HG02970 (cell line): Measurements from ENCODE around the gene GCKR.
"Not testable (repeated sequence)": the region's sequence is repeated elsewhere in the genome, so short reads cannot be mapped to it uniquely, and the experiment has no call there.

ENCODE experiments used
- ATAC-seq: cut with Tn5 transposase; IDR thresholded peaks from one replicate; pipeline ENCODE4 v1.9.1; 2021; ENCODE audit warnings: mild to moderate bottlenecking, moderate library complexity, moderate number of reproducible peaks; ENCODE audit not compliant: unreplicated experiment, low FRiP score

Gene GCKR

DNA sequence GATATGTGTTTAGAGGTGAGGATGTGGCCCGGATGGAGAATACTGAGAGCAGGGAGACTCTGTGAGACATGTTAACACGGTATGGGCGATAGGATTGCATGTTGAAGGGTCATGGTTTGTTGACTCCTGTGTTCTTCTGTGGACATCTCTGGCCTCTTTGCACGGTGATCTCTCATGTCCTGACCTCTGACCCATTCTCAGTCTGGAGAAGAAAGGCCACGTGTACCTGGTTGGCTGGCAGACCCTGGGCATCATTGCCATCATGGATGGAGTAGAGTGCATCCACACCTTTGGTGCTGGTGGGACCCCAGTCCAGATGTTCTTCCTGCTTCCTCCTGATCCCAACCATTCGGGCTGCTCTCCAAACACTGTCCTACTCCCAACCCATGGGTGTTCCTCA, 9.9 kb downstream of the GCKR start:
- no peak for ATAC-seq

DNA sequence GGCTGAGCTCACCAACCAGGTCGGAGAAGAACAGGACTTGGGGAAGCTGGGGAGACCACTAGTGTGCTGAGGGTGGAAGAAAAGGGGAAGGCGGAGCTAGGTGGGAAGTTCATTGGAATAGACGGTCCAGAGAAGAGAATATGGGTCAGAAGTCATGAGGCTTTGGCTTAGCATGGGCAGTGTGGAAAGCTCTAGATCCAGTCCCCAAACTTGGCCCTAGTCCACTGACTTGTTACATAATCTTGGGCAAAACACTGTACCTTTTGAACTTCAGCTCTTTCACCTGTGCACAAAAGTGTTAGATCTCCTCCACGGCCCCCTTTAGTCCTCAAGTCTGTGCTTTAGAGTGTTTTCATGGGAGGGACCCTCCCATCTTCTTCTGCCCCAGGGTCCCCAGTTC, 10.7 kb downstream of the GCKR start:
- no peak for ATAC-seq

DNA sequence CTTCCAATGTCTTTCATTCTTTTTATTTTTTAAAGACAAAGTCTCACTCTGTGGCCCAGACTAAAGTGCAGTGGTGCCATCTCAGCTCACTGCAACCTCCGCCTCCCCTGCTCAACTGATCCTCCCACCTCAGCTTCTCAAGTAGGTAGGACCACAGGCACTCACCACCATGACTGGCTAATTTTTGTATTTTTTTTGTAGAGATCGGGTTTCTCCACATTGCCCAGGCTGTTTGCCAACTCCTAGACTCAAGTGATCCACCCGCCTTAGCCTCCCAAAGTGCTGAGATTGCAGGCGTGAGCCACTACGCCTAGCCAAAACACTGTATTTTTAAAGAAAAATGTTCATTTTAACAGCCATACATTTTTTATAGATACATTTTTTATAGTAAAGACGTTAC, 12.7 kb downstream of the GCKR start:
- ATAC-seq = no peak

DNA sequence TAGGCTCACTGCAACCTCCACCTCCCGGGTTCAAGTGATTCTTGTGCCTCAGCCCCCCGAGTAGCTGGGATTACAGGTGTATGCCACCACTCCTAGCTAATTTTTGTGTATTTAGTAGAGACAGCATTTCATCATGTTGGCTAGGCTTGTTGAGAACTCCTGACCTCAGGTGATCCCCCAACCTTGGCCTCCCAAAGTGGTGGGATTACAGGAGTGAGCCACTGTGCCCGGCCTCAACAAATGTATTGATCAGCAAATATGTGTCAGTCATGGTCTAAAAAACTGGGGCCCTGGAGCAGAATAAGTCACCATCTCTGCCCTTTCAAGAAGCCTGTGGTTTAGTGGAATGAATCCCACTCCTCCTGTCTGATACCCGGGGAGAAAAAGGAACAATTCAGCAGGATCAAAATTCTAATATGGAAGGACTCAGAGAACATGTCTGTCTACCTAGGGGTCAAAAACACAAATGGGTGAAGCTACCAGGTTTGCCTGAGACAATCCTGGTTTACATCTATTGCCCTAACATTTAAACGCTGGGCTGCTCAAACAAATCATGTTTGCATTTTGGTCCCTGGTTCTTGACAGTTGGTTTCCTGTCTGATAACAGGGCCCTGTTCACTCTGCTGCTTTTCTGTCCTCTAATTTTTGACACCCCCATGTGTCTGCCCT, 21.6 kb downstream of the GCKR start:
- ATAC-seq = no peak

DNA sequence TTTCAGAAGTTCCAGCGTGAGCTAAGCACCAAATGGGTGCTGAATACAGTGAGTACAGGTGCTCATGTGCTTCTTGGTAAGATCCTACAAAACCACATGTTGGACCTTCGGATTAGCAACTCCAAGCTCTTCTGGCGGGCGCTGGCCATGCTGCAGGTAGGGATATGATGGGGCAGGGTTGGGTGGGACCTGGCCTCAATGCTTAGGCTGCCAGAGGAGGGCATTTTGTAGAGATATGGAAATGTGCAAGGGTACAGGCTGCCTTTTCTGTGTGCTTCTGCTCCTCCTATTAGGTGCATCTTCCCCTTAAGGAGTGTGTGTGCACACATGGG, 22.1 kb downstream of the GCKR start:
- ATAC-seq = no peak

DNA sequence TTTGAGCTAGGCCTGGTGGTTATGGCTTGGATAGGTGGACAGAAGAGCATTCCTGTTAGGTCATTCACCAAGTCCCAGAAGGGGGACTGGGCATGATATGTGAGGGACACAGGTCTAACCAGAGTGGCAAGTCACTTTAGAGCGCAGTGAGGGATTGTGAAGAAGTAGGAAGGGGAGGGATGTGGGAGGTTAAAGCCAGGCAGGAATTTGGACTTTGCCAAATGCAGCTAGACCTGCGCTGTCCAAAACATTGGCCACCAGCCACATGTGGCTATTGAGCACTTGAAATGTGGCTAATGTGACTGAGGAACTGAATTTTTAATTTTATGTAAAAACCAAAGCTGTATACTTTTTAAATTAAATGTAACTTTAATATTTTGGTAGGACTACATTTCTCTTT, 23.7 kb downstream of the GCKR start:
- ATAC-seq = no peak

DNA sequence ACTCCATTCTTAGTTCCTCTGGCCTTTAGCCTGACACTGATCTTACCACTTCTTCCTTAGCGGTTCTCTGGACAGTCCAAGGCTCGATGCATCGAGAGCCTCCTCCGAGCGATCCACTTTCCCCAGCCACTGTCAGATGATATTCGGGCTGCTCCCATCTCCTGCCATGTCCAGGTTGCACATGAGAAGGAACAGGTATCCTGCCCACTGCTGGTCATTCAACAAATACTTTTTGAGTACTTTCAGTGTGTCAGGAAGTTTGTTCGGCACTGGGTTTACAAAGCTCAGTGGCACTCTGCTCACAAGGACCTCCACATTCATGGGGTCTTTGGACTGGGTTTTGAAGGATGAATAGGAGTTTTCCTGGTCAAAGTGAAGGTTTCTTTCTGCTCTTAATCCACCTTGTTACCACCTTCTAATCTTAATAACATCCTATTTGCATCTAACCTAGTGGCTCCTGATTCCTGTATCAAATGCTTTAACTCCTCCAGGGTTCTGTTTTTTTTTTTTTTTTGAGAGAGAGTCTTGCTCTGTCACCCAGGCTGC, 25.8 kb downstream of the GCKR start:
- ATAC-seq = no peak

DNA sequence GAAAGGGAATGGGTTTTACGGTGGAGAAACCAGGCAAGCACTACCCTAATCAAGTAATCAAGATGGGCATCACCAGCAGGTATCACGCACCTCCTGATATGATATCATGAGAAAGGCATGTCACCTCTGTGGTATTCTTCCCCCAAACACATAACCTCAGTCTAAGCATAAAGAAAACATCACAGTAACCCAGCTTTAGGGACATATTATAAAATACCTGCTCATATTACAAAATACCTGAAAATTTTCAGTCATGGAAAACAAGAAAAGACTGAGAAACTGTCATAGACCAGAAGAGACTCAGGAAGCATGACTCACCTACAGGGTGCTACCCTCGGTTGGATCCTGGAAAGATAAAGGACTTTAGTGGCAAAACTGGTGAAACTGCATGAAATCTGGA, 30.5 kb downstream of the GCKR start:
- ATAC-seq = no peak

DNA sequence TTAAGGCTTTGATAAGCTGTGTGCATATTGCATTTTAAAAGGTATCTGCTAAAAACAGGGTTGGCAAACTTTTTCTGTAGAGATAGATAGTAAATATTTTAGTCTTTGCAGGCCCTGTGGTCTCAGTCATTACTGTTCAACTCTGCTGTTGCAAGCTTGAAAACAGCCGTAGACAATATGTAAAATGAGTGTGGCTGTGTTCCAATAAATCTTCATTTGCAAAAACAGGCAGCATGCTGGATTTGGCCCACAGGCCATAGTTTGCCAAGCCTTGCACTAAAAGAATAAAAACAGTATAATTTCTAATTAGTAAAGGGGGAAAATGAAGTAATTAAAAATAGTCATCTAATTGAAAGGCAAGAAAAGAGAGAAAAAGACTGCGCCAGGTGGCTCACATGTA, 35.3 kb downstream of the GCKR start:
- no peak for ATAC-seq

DNA sequence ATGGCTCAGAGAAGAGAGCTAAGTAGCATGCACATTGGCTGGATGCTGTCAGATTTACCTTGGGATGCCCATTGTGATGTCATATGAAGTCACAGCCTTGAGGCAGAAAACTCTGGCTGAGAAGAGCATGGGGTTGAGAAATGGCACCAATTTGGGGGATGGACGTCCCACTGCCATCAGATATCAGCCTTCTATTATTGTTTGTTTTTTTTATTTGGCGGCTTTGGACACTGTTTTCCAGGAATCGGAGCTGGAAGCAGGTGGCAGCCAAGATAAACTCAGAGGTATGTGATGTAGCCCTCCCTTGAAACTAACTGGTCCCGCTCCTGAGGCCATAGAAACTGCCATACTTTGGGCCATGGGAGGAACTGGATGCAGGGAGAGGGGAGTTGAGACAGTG, 40.6 kb downstream of the GCKR start:
- no peak for ATAC-seq

DNA sequence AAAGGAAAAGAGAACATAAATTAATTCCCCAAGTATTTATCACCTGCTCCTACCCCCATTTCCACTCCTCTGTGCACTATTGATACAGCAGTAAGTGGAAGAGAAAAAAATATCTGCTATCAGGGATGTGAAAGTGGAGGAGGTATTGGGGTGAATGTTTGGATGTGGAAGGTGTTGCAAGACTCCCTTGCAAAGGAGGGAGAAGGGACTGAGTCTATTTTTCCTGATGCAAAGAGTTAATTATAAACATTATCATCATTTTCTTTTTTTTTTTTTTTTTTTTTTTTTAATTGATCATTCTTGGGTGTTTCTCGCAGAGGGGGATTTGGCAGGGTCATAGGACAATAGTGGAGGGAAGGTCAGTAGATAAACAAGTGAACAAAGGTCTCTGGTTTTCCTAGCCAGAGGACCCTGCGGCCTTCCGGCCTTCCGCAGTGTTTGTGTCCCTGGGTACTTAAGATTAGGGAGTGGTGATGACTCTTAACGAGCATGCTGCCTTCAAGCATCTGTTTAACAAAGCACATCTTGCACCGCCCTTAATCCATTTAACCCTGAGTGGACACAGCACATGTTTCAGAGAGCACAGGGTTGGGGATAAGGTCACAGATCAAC, 42.3 kb downstream of the GCKR start:
- not testable (repeated sequence) for ATAC-seq

DNA sequence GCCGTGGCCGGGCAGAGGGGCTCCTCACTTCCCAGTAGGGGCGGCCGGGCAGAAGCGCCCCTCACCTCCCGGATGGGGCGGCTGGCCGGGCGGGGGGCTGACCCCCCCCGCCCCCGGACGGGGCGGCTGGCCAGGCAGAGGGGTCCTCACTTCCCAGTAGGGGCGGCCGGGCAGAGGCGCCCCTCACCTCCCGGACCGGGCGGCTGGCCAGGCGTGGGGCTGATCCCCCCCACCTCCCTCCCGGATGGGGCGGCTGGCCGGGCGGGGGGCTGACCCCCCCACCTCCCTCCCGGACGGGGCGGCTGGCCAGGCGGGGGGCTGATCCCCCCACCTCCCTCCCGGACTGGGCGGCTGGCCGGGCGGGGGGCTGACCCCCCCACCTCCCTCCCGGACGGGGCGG, 43.0 kb downstream of the GCKR start:
- not testable (repeated sequence) for ATAC-seq

DNA sequence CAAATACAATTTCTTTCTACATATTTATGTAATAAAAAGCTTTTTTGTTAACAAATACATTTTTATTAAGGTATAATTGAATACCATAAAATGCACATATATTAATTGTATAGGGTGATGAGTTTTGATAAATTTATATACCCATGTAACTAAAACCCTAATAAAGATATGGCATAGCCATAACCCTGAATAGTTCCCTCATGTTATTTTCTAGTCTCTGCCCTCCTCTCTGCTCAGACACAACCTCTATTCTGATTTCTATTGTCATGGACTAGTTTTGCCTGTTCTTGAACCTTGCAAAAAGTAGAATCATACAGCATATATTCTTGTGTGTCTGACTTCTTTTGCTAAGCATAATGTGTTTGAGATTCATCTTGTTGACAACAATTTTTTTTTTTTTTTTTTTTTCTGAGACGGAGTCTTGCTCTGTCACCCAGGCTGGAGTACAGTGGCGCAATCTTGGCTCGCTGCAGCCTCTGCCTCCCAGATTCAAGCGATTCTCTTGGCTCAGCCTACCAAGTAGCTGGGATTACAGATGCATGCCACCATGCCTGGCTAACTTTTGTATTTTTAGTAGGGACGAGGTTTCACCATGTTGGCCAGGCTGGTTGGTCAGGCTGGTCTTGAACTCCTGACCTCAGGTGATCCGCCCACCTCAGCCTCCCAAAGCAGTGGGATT, 47.6 kb downstream of the GCKR start:
- ATAC-seq = no peak

DNA sequence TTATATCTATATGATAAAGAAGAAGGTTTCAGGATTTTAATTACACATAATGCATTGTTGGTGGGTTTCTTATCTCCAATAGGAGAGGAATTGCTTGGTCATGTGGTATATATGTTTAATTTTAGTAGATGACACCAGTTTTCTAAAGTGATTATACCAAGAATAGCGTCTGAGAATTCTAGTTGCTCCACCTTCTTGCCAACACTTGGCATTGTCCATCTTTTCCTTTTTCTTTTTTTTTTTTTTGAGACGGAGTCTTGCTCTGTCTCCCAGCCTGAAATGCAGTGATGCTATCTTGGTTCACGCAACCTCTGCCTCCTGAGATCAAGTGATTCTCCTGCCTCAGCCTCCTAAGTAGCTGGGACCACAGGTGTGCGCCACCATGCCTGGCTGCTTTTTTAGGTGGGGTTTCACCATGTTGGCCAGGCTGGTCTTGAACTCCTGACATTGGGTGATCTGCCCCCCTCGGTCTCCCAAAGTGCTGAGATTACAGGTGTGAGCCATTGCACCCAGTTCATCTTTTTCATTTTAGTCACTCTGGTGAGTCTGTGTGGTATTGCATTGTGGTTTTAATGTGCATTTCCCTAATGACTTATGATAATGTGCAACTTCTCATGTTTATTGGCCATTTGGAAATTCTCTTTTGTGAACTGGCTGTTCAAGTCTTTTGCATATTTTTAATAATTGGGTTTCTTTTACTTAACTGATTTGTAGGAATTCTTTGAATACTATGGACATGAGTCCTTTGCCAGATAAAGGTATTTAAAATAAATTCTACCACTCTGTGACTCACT, 48.9 kb downstream of the GCKR start:
- ATAC-seq = no peak

DNA sequence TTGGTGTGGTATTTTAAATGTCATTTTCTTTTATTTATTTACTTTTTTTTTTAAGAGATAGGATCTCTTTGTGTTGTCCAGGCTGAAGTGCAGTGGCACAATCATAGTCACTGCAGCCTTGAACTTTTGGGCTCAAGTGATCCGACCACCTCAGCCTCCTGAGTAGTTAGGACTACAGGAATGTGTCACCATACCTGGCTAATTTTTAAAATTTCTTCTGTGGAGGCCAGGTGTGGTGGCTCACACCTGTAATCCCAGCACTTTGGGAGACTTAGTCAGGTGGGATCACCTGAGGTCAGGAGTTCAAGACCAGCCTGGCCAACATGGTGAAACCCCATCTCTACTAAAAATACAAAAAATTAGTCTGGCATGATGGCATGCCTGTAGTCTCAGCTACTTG, 52.7 kb downstream of the GCKR start:
- ATAC-seq = no peak

DNA sequence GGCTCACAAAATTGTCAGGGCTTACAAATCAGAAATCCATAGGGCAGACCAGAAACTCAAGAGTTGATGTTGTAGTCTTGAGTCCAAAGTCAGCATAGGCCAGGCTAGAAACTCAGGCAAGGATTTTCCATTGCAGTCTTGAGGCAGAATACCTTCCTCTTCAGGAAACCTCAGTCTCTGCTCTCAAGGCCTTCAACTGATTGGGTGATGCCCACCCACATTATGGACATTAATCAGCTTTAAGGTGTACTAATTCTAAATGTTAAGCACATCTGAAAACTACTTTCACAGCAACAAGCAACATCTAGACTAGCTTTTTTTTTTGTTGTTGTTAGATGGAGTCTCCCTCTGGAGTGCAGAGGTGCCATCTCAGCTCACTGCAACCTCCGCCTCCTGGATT, 54.9 kb downstream of the GCKR start:
- no peak for ATAC-seq

DNA sequence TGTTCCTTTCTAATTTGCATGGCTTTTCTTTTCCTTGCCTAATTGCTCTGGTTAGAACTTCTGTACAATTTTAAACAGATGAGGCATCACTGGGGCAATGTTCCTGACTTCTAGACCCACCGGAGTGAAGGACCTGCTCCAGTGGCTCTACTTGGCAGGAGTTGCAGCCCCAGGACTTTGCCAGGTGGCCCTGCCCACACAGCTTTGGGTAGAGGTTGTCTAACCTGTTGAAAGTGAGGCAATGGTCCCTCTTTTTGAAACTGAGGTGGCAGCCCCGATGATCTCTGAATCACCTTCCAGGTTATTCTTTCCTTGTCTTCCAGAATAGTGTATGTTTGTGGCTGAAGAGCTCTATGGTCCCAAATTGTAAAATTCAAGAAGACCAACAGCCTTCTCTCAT, 56.3 kb downstream of the GCKR start:
- no peak for ATAC-seq

DNA sequence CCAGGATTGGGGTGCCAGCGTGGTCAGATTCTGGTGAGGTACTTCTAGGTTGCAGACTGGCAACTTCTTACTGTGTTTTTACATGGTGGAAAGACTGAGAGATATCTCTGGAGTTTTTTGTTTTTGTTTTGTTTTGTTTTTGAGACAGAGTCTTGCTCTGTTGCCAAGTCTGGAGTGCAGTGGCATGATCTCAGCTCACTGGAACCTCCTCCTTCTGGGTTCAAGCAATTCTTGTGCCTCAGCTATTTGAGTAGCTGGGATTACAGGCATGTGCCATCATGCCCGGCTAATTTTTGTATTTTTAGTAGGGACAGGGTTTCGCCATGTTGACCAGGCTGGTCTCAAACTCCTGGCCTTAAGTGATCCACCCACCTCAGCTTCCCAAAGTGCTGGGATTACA, 57.8 kb downstream of the GCKR start:
- not testable (repeated sequence) for ATAC-seq

DNA sequence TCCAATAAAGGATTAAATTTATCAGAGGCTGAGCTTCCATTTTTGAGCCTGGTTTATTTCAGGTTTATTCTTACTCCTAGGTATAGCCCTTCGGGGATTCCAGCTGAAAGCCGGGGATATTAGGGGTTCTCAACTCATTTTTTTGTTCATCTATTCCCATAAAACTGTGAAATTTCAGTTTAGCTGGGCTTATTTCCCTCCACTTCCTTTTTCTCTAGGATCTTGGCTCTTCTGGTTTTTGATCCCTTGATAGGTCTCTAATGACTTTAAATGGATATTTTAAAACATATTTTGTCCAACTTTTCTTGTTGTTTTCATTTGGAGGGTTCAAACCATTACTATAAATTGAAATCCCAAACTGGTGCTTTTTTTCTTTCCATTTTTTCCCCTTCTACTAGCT, 62.6 kb downstream of the GCKR start:
- no peak for ATAC-seq

DNA sequence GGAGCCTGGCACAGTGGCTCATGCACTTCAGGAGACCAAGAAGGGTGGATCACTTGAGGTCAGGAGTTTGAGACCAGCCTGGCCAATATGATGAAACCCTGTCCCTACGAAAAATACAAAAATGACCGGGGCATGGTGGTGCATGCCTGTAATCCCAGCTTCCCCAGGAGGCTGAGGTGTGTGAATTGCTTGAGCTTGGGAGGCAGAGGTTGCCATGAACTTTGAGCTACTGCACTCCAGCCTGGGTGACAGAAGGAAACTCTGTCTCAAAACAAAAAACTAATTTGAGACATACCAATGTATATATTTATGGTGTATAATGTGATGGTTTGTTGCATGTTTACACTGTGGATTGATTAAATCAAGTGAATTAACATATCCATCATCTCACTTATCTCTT, 64.4 kb downstream of the GCKR start:
- ATAC-seq = no peak

DNA sequence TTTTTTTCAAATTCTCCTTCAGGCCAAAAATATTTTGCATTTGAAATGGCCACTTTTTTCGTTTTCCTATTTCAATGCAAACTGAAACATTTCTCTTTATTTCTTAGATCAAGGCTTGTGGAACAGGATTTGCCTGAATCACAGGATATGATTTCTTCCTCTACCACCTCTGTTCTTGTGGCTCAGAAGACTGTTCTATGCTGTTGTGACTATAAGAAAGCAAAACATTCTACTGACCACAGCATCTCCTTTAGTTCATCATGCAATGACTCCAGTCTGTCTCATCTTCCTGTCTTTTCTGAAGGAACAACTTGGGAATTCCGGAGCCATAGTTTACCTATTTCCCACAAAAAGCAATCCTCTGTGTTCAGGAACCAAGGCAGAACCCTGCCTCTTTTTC, 70.0 kb downstream of the GCKR start:
- no peak for ATAC-seq
